GM12878 (cell line): ENCODE data around the gene SLC4A2. TPM values are rescaled to one million over a fixed set of nuclear protein-coding genes. Genes with fewer than 3 reads are reported as not detected.

Source experiments
- BACH1 ChIP-seq: fragments of 450-650 bp; IDR thresholded peaks from 2 replicates; pipeline ENCODE4 v1.6.1; 2017; ENCODE audit warnings: mild to moderate bottlenecking, borderline replicate concordance
- GABPA ChIP-seq: IDR thresholded peaks from 2 replicates; pipeline ENCODE4 v1.6.1; 2014; ENCODE audit warnings: antibody characterized with exemption, low read depth, mild to moderate bottlenecking, inconsistent platforms
- KLF5 ChIP-seq: fragments of 450-650 bp; IDR thresholded peaks from 2 replicates; pipeline ENCODE4 v1.6.1; 2014; ENCODE audit warnings: mild to moderate bottlenecking; ENCODE audit not compliant: partially characterized antibody
- NBN ChIP-seq: fragments of 450-650 bp; IDR thresholded peaks from 2 replicates; pipeline ENCODE4 v1.6.1; 2016
- NFYA ChIP-seq: IDR thresholded peaks from 2 replicates; pipeline ENCODE4 v1.6.1; 2011; ENCODE audit warnings: low read depth, mild to moderate bottlenecking, low read length, improper control_type of control experiment, borderline replicate concordance
- RBBP5 ChIP-seq: fragments of 200-600 bp; sonication (generic); conservative IDR thresholded peaks from 2 replicates; pipeline ENCODE4 v1.6.1; 2016
- RUNX3 ChIP-seq: IDR thresholded peaks from 2 replicates; pipeline ENCODE4 v1.6.1; 2012; ENCODE audit warnings: low read length, inconsistent platforms
- STAT1 ChIP-seq: fragments of 450-650 bp; conservative IDR thresholded peaks from 2 replicates; pipeline ENCODE4 v1.6.1; 2014; ENCODE audit warnings: antibody characterized with exemption, mild to moderate bottlenecking
- ZNF207 ChIP-seq: fragments of 450-650 bp; IDR thresholded peaks from 2 replicates; pipeline ENCODE4 v1.6.1; 2014; ENCODE audit warnings: antibody characterized with exemption, mild to moderate bottlenecking, borderline replicate concordance
- polyA plus RNA-seq, 11 experiments: library from polyadenylated mRNA; depleted of rRNA in 4 of 11; unstranded in 6 of 11; stranded (reverse) in 5 of 11; fragments of >200 nt; fragmentation: Nextera tagmentation in 4 of 11; fragmentation: Illumina TruSeq in 1 of 11; extraction: Ambion mirVana in 4 of 11; extraction: Trizol in 1 of 11; gene quantifications; 1 replicate in 1 of 11; 2 replicates in 10 of 11; pipeline versions ENCODE4 v1.2.1 to v1.2.3, GENCODE V29; 2011 to 2016; ENCODE audit warnings: inconsistent platforms in 2 of 11, missing spikeins in 2 of 11, low read depth in 1 of 11
- total RNA-seq, 4 experiments: library from RNA; depleted of rRNA in 3 of 4; stranded (reverse); fragments of >200 nt in 3 of 4; fragmentation: Illumina TruSeq in 1 of 4; extraction: Trizol in 1 of 4; gene quantifications; 2 replicates each; pipeline versions ENCODE4 v1.2.1 to v1.2.3, GENCODE V29; 2013 to 2021
- TF ChIP-seq, protein P1 (sequence below): fragments of 450-650 bp; formaldehyde crosslinking; IDR thresholded peaks from 2 replicates; pipeline ENCODE4 v1.4.0; 2022; ENCODE audit warnings: mild to moderate bottlenecking, moderate library complexity
- TF ChIP-seq, protein P2 (sequence below): IDR thresholded peaks from 2 replicates; pipeline ENCODE4 v1.6.1; 2011; ENCODE audit warnings: mild to moderate bottlenecking, low read depth, low read length, moderate library complexity; ENCODE audit not compliant: insufficient replicate concordance
- TF ChIP-seq, protein P3 (sequence below): fragments of 450-650 bp; IDR thresholded peaks from 2 replicates; pipeline ENCODE4 v1.6.1; 2018; ENCODE audit warnings: mild to moderate bottlenecking, low read depth, moderate library complexity; ENCODE audit not compliant: partially characterized antibody
- TF ChIP-seq, protein P4 (sequence below): fragments of 450-650 bp; conservative IDR thresholded peaks from 2 replicates; pipeline ENCODE4 v1.6.1; 2017; ENCODE audit warnings: mild to moderate bottlenecking, moderate library complexity

SLC4A2 gene
- total and polyA plus RNA-seq, 10 of the 15 experiments (the other 5 are each of a cell fraction or from before 2014, with no cell fraction given), result 2.7 to 78.6 (median 30.1) TPM

DNA sequence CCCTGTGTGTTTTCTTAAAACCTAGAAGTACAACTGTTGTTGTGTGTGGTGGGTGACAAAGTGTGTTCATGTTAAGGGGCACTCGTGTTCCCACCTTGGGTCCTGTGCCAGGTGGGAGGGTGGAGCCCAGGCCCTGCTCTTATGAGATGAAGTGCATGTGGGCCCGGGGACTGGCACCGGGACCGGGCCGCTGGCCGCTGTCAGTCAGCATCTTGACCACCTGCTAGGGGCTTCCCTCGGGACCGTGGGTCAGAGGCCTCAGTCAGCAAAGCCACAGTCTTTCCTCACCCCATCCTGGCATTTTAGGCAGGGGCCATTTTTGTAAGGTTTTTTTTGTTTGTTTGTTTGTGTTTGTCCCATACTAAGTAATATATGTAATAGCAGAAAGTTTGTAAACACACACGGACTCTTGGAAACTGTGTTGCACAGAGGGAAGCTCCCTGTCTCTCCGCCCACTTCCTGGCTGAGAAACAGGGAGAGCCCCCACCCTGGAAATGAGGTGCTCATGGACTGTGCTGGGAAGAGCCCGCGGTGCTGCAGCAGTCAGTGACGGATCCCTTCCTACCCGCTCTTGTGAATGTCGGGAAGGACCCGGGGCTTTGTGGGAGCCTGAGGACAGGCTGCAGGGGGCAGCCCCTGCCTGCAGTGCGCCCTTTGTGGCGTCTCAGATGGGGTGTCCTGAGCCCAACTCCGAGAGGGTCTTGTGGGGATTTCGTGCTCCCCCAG, 40.3 kb downstream of the SLC4A2 start (continued):
- TF ChIP-seq, protein P1, sequence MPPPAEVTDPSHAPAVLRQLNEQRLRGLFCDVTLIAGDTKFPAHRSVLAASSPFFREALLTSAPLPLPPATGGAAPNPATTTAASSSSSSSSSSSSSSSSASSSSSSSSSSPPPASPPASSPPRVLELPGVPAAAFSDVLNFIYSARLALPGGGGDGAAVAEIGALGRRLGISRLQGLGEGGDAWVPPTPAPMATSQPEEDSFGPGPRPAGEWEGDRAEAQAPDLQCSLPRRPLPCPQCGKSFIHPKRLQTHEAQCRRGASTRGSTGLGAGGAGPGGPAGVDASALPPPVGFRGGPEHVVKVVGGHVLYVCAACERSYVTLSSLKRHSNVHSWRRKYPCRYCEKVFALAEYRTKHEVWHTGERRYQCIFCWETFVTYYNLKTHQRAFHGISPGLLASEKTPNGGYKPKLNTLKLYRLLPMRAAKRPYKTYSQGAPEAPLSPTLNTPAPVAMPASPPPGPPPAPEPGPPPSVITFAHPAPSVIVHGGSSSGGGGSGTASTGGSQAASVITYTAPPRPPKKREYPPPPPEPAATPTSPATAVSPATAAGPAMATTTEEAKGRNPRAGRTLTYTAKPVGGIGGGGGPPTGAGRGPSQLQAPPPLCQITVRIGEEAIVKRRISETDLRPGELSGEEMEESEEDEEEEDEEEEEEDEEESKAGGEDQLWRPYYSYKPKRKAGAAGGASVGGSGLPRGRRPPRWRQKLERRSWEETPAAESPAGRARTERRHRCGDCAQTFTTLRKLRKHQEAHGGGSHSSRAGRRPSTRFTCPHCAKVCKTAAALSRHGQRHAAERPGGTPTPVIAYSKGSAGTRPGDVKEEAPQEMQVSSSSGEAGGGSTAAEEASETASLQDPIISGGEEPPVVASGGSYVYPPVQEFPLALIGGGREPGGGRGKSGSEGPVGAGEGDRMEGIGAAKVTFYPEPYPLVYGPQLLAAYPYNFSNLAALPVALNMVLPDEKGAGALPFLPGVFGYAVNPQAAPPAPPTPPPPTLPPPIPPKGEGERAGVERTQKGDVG (CRISPR knock-in tag), result no peak
- no peak for TF ChIP-seq BACH1
- TF ChIP-seq ZNF207, result no peak
- TF ChIP-seq, protein P2, sequence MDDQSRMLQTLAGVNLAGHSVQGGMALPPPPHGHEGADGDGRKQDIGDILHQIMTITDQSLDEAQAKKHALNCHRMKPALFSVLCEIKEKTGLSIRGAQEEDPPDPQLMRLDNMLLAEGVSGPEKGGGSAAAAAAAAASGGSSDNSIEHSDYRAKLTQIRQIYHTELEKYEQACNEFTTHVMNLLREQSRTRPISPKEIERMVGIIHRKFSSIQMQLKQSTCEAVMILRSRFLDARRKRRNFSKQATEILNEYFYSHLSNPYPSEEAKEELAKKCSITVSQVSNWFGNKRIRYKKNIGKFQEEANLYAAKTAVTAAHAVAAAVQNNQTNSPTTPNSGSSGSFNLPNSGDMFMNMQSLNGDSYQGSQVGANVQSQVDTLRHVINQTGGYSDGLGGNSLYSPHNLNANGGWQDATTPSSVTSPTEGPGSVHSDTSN, result no peak
- TF ChIP-seq, protein P3, sequence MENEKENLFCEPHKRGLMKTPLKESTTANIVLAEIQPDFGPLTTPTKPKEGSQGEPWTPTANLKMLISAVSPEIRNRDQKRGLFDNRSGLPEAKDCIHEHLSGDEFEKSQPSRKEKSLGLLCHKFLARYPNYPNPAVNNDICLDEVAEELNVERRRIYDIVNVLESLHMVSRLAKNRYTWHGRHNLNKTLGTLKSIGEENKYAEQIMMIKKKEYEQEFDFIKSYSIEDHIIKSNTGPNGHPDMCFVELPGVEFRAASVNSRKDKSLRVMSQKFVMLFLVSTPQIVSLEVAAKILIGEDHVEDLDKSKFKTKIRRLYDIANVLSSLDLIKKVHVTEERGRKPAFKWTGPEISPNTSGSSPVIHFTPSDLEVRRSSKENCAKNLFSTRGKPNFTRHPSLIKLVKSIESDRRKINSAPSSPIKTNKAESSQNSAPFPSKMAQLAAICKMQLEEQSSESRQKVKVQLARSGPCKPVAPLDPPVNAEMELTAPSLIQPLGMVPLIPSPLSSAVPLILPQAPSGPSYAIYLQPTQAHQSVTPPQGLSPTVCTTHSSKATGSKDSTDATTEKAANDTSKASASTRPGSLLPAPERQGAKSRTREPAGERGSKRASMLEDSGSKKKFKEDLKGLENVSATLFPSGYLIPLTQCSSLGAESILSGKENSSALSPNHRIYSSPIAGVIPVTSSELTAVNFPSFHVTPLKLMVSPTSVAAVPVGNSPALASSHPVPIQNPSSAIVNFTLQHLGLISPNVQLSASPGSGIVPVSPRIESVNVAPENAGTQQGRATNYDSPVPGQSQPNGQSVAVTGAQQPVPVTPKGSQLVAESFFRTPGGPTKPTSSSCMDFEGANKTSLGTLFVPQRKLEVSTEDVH, result no peak
- no peak for TF ChIP-seq NFYA
- no peak for TF ChIP-seq GABPA
- TF ChIP-seq, protein P4, sequence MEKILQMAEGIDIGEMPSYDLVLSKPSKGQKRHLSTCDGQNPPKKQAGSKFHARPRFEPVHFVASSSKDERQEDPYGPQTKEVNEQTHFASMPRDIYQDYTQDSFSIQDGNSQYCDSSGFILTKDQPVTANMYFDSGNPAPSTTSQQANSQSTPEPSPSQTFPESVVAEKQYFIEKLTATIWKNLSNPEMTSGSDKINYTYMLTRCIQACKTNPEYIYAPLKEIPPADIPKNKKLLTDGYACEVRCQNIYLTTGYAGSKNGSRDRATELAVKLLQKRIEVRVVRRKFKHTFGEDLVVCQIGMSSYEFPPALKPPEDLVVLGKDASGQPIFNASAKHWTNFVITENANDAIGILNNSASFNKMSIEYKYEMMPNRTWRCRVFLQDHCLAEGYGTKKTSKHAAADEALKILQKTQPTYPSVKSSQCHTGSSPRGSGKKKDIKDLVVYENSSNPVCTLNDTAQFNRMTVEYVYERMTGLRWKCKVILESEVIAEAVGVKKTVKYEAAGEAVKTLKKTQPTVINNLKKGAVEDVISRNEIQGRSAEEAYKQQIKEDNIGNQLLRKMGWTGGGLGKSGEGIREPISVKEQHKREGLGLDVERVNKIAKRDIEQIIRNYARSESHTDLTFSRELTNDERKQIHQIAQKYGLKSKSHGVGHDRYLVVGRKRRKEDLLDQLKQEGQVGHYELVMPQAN, result no peak
- no peak for TF ChIP-seq STAT1
- TF ChIP-seq RBBP5, result no peak
- no peak for TF ChIP-seq RUNX3
- TF ChIP-seq NBN, result no peak
- TF ChIP-seq KLF5, result no peak
- TF ChIP-seq, all 136 proteins: peak for 0
